Gastrocnemius medialis (tissue), 4 donors: Measurements from ENCODE around the gene NDUFA13.

Source experiments
- POLR2A ChIP-seq, 2 donors: fragments of 450-650 bp; IDR thresholded peaks; one replicate each; pipeline ENCODE4 v1.6.1; 2017; ENCODE audit warnings: antibody characterized with exemption in 2 of 2, mild to moderate bottlenecking in 2 of 2, moderate library complexity in 2 of 2
- TF ChIP-seq, protein P1 (sequence below), 5 experiments: fragments of 450-650 bp in 3 of 5; fragments of 200-600 bp in 2 of 5; sonication (generic) in 2 of 5; IDR thresholded peaks in 4 of 5; conservative IDR thresholded peaks in 1 of 5; 1 replicate in 4 of 5; 2 replicates in 1 of 5; pipeline ENCODE4 v1.5.1; 2016 to 2019; ENCODE audit warnings: antibody characterized with exemption in 5 of 5, mild to moderate bottlenecking in 3 of 5, moderate library complexity in 3 of 5

DNA sequence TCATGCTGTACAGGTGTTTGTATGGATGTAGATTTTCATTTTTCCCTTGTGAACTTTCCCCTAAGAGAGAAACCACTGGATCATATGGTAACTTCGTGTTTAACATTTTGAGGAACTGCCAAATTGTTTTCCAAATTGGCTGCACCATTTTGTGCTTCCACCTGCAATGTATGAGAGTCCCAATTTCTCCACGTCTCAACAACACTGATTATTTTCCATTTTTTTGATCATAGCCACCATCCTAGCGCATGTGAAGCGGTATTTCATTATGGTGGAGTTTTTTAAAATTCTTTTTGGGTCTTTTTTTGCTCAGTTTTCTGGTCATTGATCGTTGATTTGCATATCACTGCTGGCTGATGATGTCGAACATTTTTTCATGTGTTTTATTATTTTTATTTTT, 5.0 kb downstream of the NDUFA13 start:
- TF ChIP-seq POLR2A (IDR thresholded peaks at IDR 0.05): no peak
- TF ChIP-seq, protein P1, sequence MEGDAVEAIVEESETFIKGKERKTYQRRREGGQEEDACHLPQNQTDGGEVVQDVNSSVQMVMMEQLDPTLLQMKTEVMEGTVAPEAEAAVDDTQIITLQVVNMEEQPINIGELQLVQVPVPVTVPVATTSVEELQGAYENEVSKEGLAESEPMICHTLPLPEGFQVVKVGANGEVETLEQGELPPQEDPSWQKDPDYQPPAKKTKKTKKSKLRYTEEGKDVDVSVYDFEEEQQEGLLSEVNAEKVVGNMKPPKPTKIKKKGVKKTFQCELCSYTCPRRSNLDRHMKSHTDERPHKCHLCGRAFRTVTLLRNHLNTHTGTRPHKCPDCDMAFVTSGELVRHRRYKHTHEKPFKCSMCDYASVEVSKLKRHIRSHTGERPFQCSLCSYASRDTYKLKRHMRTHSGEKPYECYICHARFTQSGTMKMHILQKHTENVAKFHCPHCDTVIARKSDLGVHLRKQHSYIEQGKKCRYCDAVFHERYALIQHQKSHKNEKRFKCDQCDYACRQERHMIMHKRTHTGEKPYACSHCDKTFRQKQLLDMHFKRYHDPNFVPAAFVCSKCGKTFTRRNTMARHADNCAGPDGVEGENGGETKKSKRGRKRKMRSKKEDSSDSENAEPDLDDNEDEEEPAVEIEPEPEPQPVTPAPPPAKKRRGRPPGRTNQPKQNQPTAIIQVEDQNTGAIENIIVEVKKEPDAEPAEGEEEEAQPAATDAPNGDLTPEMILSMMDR (IDR thresholded peaks at IDR 0.05 in 4 of 5, conservative IDR thresholded peaks at IDR 0.05 in 1 of 5): no peak
